Stimulated activated CD8-positive, alpha-beta memory T cell treated with anti-CD3 and anti-CD28 coated beads, Interleukin-4, amount 100 ng/mL, for 48 hours (primary cell): ENCODE measurements around the gene UBR4.

ENCODE experiments used
- DNase-seq: peaks from one replicate; pipeline ENCODE4 v3.0.0-alpha.2; 2020

Gene UBR4

GRCh38 chr1:19049128-19049768, 160.8 kb downstream of the UBR4 start:
- DNase-seq, result no peak

- no peak for DNase-seq
Measured at GRCh38 chr1:19046972-19047731, 162.9 kb downstream of the UBR4 start.

- DNase-seq, result no peak
Measured at GRCh38 chr1:19045898-19046880, 163.9 kb downstream of the UBR4 start.

GRCh38 chr1:19044975-19045831, 164.9 kb downstream of the UBR4 start:
- DNase-seq, result peak; percentile 50

GRCh38 chr1:19044471-19044870, 165.6 kb downstream of the UBR4 start:
- DNase-seq, result no peak

GRCh38 chr1:19043579-19044443, 166.3 kb downstream of the UBR4 start:
- DNase-seq, result no peak

GRCh38 chr1:19042675-19043578, 167.1 kb downstream of the UBR4 start:
- peak; percentile 46 for DNase-seq

GRCh38 chr1:19040010-19040680, 169.9 kb downstream of the UBR4 start:
- no peak for DNase-seq

GRCh38 chr1:19038732-19039131, 171.3 kb downstream of the UBR4 start:
- no peak for DNase-seq

- no peak for DNase-seq
Measured at GRCh38 chr1:19038096-19038495, 172.0 kb downstream of the UBR4 start.

- no peak for DNase-seq
Measured at GRCh38 chr1:19037659-19038058, 172.4 kb downstream of the UBR4 start.

GRCh38 chr1:19036813-19037605, 173.1 kb downstream of the UBR4 start:
- DNase-seq, result no peak

GRCh38 chr1:19036041-19036812, 173.8 kb downstream of the UBR4 start:
- DNase-seq, result no peak

- DNase-seq, result no peak
Measured at GRCh38 chr1:19035377-19036040, 174.6 kb downstream of the UBR4 start.

GRCh38 chr1:19034721-19035120, 175.3 kb downstream of the UBR4 start:
- DNase-seq, result no peak

GRCh38 chr1:19033926-19034680, 176.0 kb downstream of the UBR4 start:
- DNase-seq, result no peak

GRCh38 chr1:19033515-19033839, 176.6 kb downstream of the UBR4 start:
- no peak for DNase-seq
